OCI-LY3 (cell line): ENCODE data around the gene PIK3CB.

Source experiments
- CTCF ChIP-seq: fragments of 200-600, 300-600 bp; sonication (generic); IDR thresholded peaks from 2 replicates; pipeline ENCODE4 v1.5.1; 2014; ENCODE audit warnings: antibody characterized with exemption, low read length, low read depth
- EZH2phosphoT487 ChIP-seq: fragments of 200-600 bp; shearing (Covaris generic); IDR thresholded peaks from 2 replicates; pipeline ENCODE4 v1.6.1; 2018; ENCODE audit warnings: antibody characterized with exemption, mixed run types, low read depth

GRCh38 chr3:138854204-138854603, 19.5 kb upstream of the PIK3CB start:
- TF ChIP-seq CTCF (no peak), EZH2phosphoT487 (no peak)
